Neural cell (in vitro differentiated cells): ENCODE data around the gene RFTN1. TPM values are rescaled to one million over a fixed set of nuclear protein-coding genes. Genes with fewer than 3 reads are reported as not detected.
A peak's percentile ranks its signal among the peaks of the same experiment; 100 is the strongest.

Experiments used
- H2AFZ ChIP-seq: fragments of 200-600, 300-800 bp; sonication (generic), shearing (Covaris generic); 2 replicates; pipeline ENCODE4 v1.6.0; 2014; ENCODE audit warnings: low read depth, mild to moderate bottlenecking, antibody characterized with exemption, low read length, moderate library complexity
- H3F3A ChIP-seq: fragments of 200-600 bp; shearing (Covaris generic); 2 replicates; pipeline ENCODE4 v1.6.1; 2016; ENCODE audit warnings: mild to moderate bottlenecking, moderate library complexity, mixed read lengths, antibody characterized with exemption, low read length; ENCODE audit not compliant: insufficient read depth, poor library complexity, severe bottlenecking
- H3K27ac ChIP-seq: fragments of 200-600, 300-800 bp; sonication (generic), shearing (Covaris generic); 2 replicates; pipeline ENCODE4 v1.5.1; 2014; ENCODE audit warnings: mild to moderate bottlenecking, low read length, moderate library complexity
- H3K27me3 ChIP-seq: fragments of 300-800, 200-600 bp; sonication (generic), shearing (Covaris generic); 2 replicates; pipeline ENCODE4 v1.6.0; 2014; ENCODE audit warnings: mild to moderate bottlenecking, low read depth, low read length, moderate library complexity; ENCODE audit not compliant: insufficient read depth
- H3K36me3 ChIP-seq: fragments of 300-800, 200-600 bp; sonication (generic), shearing (Covaris generic); 2 replicates; pipeline ENCODE4 v1.5.1; 2014; ENCODE audit warnings: mild to moderate bottlenecking, antibody characterized with exemption, low read length, moderate library complexity; ENCODE audit not compliant: insufficient read depth
- H3K4me2 ChIP-seq: fragments of 300-800, 200-600 bp; sonication (generic), shearing (Covaris generic); 2 replicates; pipeline ENCODE4 v1.6.0; 2014; ENCODE audit warnings: mild to moderate bottlenecking, low read length
- H3K4me3 ChIP-seq: fragments of 300-800, 200-600 bp; sonication (generic), shearing (Covaris generic); 2 replicates; pipeline ENCODE4 v1.5.1; 2014; ENCODE audit warnings: mild to moderate bottlenecking, low read length, moderate library complexity
- H3K79me2 ChIP-seq: fragments of 200-600 bp; shearing (Covaris generic); replicated peaks from 2 replicates; pipeline ENCODE4 v1.6.0; 2014; ENCODE audit warnings: mild to moderate bottlenecking, low read length, moderate library complexity; ENCODE audit not compliant: insufficient read depth
- H3K9ac ChIP-seq: fragments of 300-800, 200-600 bp; sonication (generic), shearing (Covaris generic); 2 replicates; pipeline ENCODE4 v1.6.1; 2016; ENCODE audit warnings: mild to moderate bottlenecking, low read length, mixed read lengths
- H3K9me2 ChIP-seq: fragments of 200-600 bp; shearing (Covaris generic); 2 replicates; pipeline ENCODE4 v1.6.1; 2016; ENCODE audit warnings: mild to moderate bottlenecking, low read length, mixed read lengths; ENCODE audit not compliant: insufficient read depth
- H3K9me3 ChIP-seq: fragments of 200-600, 300-800 bp; sonication (generic), shearing (Covaris generic); 2 replicates; pipeline ENCODE4 v1.6.1; 2016; ENCODE audit warnings: mild to moderate bottlenecking, mixed run types, low read length, moderate library complexity, mixed read lengths
- H4K20me1 ChIP-seq: fragments of 200-600 bp; shearing (Covaris generic); 2 replicates; pipeline ENCODE4 v1.6.1; 2016; ENCODE audit warnings: mild to moderate bottlenecking, mixed run types; ENCODE audit not compliant: insufficient read depth
- CTCF ChIP-seq: fragments of 450-650 bp; IDR thresholded peaks from 2 replicates; pipeline ENCODE4 v1.5.1; 2014; ENCODE audit warnings: antibody characterized with exemption, mild to moderate bottlenecking, moderate library complexity; ENCODE audit not compliant: poor library complexity, severe bottlenecking
- EP300 ChIP-seq: fragments of 450-650 bp; conservative IDR thresholded peaks from 2 replicates; pipeline ENCODE4 v1.6.1; 2014; ENCODE audit warnings: antibody characterized with exemption, mild to moderate bottlenecking, moderate library complexity; ENCODE audit not compliant: poor library complexity, severe bottlenecking
- EZH2 ChIP-seq: fragments of 200-600, 300-800 bp; shearing (Covaris generic), sonication (generic); IDR thresholded peaks from 2 replicates; pipeline ENCODE4 v1.6.1; 2014; ENCODE audit warnings: antibody characterized with exemption, low read length, borderline replicate concordance, mild to moderate bottlenecking; ENCODE audit not compliant: insufficient read depth, poor library complexity, severe bottlenecking
- MXI1 ChIP-seq: fragments of 450-650 bp; conservative IDR thresholded peaks from 2 replicates; pipeline ENCODE4 v1.6.1; 2014; ENCODE audit warnings: antibody characterized with exemption, mild to moderate bottlenecking; ENCODE audit not compliant: poor library complexity, severe bottlenecking
- POLR2AphosphoS5 ChIP-seq: IDR thresholded peaks from 2 replicates; pipeline ENCODE4 v1.6.1; 2012
- RAD21 ChIP-seq: fragments of 450-650 bp; conservative IDR thresholded peaks from 2 replicates; pipeline ENCODE4 v1.6.1; 2014; ENCODE audit warnings: antibody characterized with exemption, mild to moderate bottlenecking, moderate library complexity
- REST ChIP-seq: IDR thresholded peaks from 2 replicates; pipeline ENCODE4 v1.6.1; 2012; ENCODE audit warnings: borderline replicate concordance
- SMC3 ChIP-seq: fragments of 450-650 bp; conservative IDR thresholded peaks from 2 replicates; pipeline ENCODE4 v1.6.1; 2014; ENCODE audit warnings: antibody characterized with exemption, mild to moderate bottlenecking, moderate library complexity; ENCODE audit not compliant: poor library complexity
- TAF1 ChIP-seq: IDR thresholded peaks from 2 replicates; pipeline ENCODE4 v1.6.1; 2012; ENCODE audit warnings: low read depth
- polyA plus RNA-seq: library from polyadenylated mRNA; depleted of rRNA; stranded (reverse); fragments of >200 nt; gene quantifications from 2 replicates; pipeline ENCODE4 v1.2.3, GENCODE V29; 2014

The RFTN1 gene
- polyA plus RNA-seq, 1 donor from 2014 or later: 36.8 TPM

GRCh38 chr3:16302082-16302631 is 211.3 kb downstream of the RFTN1 start:
- Histone ChIP-seq H3K9me3 (no peaks in the 10 kb centered on the region), H3K4me2 (no peak overlapping the region), H3F3A (peaks cover 2% of the 10 kb centered on the region), H3K9ac (no peak overlapping the region), H3K4me3 (no peak overlapping the region), H3K27ac (peak overlapping the region; percentile 7), H3K27me3 (no peaks in the 10 kb centered on the region), H4K20me1 (no peaks in the 10 kb centered on the region), H3K36me3 (no peaks in the 10 kb centered on the region), H3K9me2 (no peaks in the 10 kb centered on the region), H2AFZ (no peak overlapping the region), H3K79me2 (no peaks in the 10 kb centered on the region)
- no peak for TF ChIP-seq REST
- TF ChIP-seq SMC3: no peak
- no peak for TF ChIP-seq TAF1
- no peak for TF ChIP-seq EP300
- TF ChIP-seq POLR2AphosphoS5: no peak
- no peak for TF ChIP-seq CTCF
- TF ChIP-seq MXI1: no peak
- no peak for TF ChIP-seq EZH2
- TF ChIP-seq RAD21: no peak

- Histone ChIP-seq H3K79me2 (no peaks in the 10 kb centered on the region), H2AFZ (no peak overlapping the region), H4K20me1 (no peaks in the 10 kb centered on the region), H3K9ac (no peak overlapping the region), H3K9me2 (no peaks in the 10 kb centered on the region), H3K36me3 (no peaks in the 10 kb centered on the region), H3K27ac (peak overlapping the region; percentile 9), H3K4me3 (no peak overlapping the region), H3F3A (peaks cover 2% of the 10 kb centered on the region), H3K27me3 (no peaks in the 10 kb centered on the region), H3K9me3 (no peaks in the 10 kb centered on the region), H3K4me2 (no peak overlapping the region)
- TF ChIP-seq CTCF (no peak), REST (no peak), SMC3 (no peak), EZH2 (no peak), MXI1 (no peak), EP300 (no peak), TAF1 (no peak), RAD21 (no peak), POLR2AphosphoS5 (no peak)
These were observed 212.0 kb downstream of the RFTN1 start for GRCh38 chr3:16301507-16301906.
